K562 (cell line): ENCODE measurements around the gene ORC2. TPM values are rescaled to one million over a fixed set of nuclear protein-coding genes. Genes with fewer than 3 reads are reported as not detected.

Experiments
- CBX5 ChIP-seq: IDR thresholded peaks from 2 replicates; pipeline ENCODE4 v1.6.1; 2014; ENCODE audit warnings: low read depth, borderline replicate concordance
- CEBPB ChIP-seq: fragments of 450-650 bp; IDR thresholded peaks from 2 replicates; pipeline ENCODE4 v1.6.1; 2016; ENCODE audit warnings: missing genetic modification characterization, missing compliant biosample characterization
- CHD2 ChIP-seq: IDR thresholded peaks from 2 replicates; pipeline ENCODE4 v1.6.1; 2011; ENCODE audit warnings: low read depth, low read length
- E2F4 ChIP-seq: sonication (generic); formaldehyde crosslinking; IDR thresholded peaks from 2 replicates; pipeline ENCODE4 v1.8.0; 2022; ENCODE audit warnings: mild to moderate bottlenecking, low read depth, missing genetic modification reagents
- EP300 ChIP-seq: IDR thresholded peaks from 2 replicates; pipeline ENCODE4 v1.6.1; 2012; ENCODE audit warnings: low read length, improper control_type of control experiment
- EP400 ChIP-seq: fragments of 450-650 bp; IDR thresholded peaks from 2 replicates; pipeline ENCODE4 v1.6.1; 2017; ENCODE audit warnings: antibody characterized with exemption, mild to moderate bottlenecking, moderate library complexity
- HCFC1 ChIP-seq: IDR thresholded peaks from 2 replicates; pipeline ENCODE4 v1.6.1; 2012; ENCODE audit warnings: low read depth, low read length, improper control_type of control experiment
- HMG20A ChIP-seq: fragments of 450-650 bp; formaldehyde crosslinking; conservative IDR thresholded peaks from 2 replicates; pipeline ENCODE4 v1.4.0; 2020; ENCODE audit warnings: mild to moderate bottlenecking, mixed read lengths
- IRF2 ChIP-seq: sonication (generic); formaldehyde crosslinking; IDR thresholded peaks from 2 replicates; pipeline ENCODE4 v1.8.1; 2022; ENCODE audit warnings: mild to moderate bottlenecking, missing genetic modification reagents
- KLF6 ChIP-seq: fragments of 250-450 bp; sonication (Bioruptor Pico); IDR thresholded peaks from 2 replicates; pipeline ENCODE4 v1.4.0; 2020; ENCODE audit warnings: mild to moderate bottlenecking, moderate library complexity, borderline replicate concordance
- MAX ChIP-seq: sonication (generic); formaldehyde crosslinking; IDR thresholded peaks from 2 replicates; pipeline ENCODE4 v1.9.0; 2022; ENCODE audit warnings: mild to moderate bottlenecking, missing genetic modification reagents
- MLLT1 ChIP-seq, 2 experiments: fragments of 450-650 bp; IDR thresholded peaks; 2 replicates each; pipeline ENCODE4 v1.6.1; 2016
- MTA3 ChIP-seq: fragments of 450-650 bp; formaldehyde crosslinking; IDR thresholded peaks from 2 replicates; pipeline ENCODE4 v1.6.1; 2017; ENCODE audit warnings: mild to moderate bottlenecking, borderline replicate concordance
- NCOA1 ChIP-seq: fragments of 450-650 bp; IDR thresholded peaks from 2 replicates; pipeline ENCODE4 v1.6.1; 2016; ENCODE audit warnings: low read depth
- NRF1 ChIP-seq, 2 experiments: fragments of 450-650 bp; IDR thresholded peaks in 1 of 2; conservative IDR thresholded peaks in 1 of 2; 2 replicates each; pipeline ENCODE4 v1.6.1; 2014; ENCODE audit warnings: mild to moderate bottlenecking in 2 of 2
- RFX7 ChIP-seq: fragments of 250-450 bp; sonication (Bioruptor Pico); IDR thresholded peaks from 2 replicates; pipeline ENCODE4 v1.5.1; 2021; ENCODE audit warnings: mild to moderate bottlenecking
- SREBF1 ChIP-seq: fragments of 150-350 bp; IDR thresholded peaks from 2 replicates; pipeline ENCODE4 v1.6.1; 2014; ENCODE audit warnings: antibody characterized with exemption, low read depth, low read length, borderline replicate concordance
- STAT6 ChIP-seq: sonication (generic); formaldehyde crosslinking; IDR thresholded peaks from 2 replicates; pipeline ENCODE4 v1.8.1; 2023; ENCODE audit warnings: mild to moderate bottlenecking, missing genetic modification reagents
- TOE1 ChIP-seq, 2 experiments: fragments of 450-650 bp in 1 of 2; sonication (generic) in 1 of 2; formaldehyde crosslinking in 1 of 2; IDR thresholded peaks; 2 replicates each; pipeline versions ENCODE4 v1.7.1 to v1.8.0; 2016 to 2022; ENCODE audit warnings: borderline replicate concordance in 2 of 2, mild to moderate bottlenecking in 2 of 2, antibody characterized with exemption in 1 of 2, inconsistent platforms in 1 of 2, low read depth in 1 of 2, missing genetic modification reagents in 1 of 2, moderate library complexity in 1 of 2
- ZNF121 ChIP-seq: sonication (generic); formaldehyde crosslinking; conservative IDR thresholded peaks from 2 replicates; pipeline ENCODE4 v1.8.0; 2022; ENCODE audit warnings: missing genetic modification reagents
- ZNF232 ChIP-seq: sonication (generic); formaldehyde crosslinking; IDR thresholded peaks from 2 replicates; pipeline ENCODE4 v1.8.0; 2022; ENCODE audit warnings: mild to moderate bottlenecking, missing genetic modification reagents
- ZNF561 ChIP-seq: fragments of 450-650 bp; formaldehyde crosslinking; conservative IDR thresholded peaks from 2 replicates; pipeline ENCODE4 v1.4.0; 2020; ENCODE audit warnings: mild to moderate bottlenecking, moderate library complexity
- polyA plus RNA-seq, 8 experiments: library from polyadenylated mRNA; depleted of rRNA in 4 of 8; stranded (reverse) in 5 of 8; unstranded in 3 of 8; fragments of >200 nt; fragmentation: Nextera tagmentation in 2 of 8; fragmentation: Illumina TruSeq in 1 of 8; extraction: Ambion mirVana in 2 of 8; extraction: Trizol in 1 of 8; gene quantifications; 2 replicates each; pipeline versions ENCODE4 v1.2.1 to v1.2.3, GENCODE V29; 2011 to 2014; ENCODE audit warnings: inconsistent platforms in 1 of 8, missing spikeins in 1 of 8
- total RNA-seq, 7 experiments: library from RNA; depleted of rRNA in 6 of 7; stranded (reverse); fragments of >200 nt in 6 of 7; fragmentation: Illumina TruSeq in 2 of 7; extraction: Trizol in 2 of 7; gene quantifications; 2 replicates each; pipeline versions ENCODE4 v1.2.1 to v1.2.3, GENCODE V29; 2011 to 2021; ENCODE audit warnings: low replicate concordance in 1 of 7

Gene ORC2
- total and polyA plus RNA-seq, 9 of the 15 experiments (the other 6 are each of a cell fraction or from before 2014, with no cell fraction given): 5.6 to 41.1 (median 19.0) TPM

- TF ChIP-seq CBX5 (no peak), HMG20A (CRISPR knock-in tag) (no peak), NRF1 (conservative IDR thresholded peaks at IDR 0.05 in 1 of 2, IDR thresholded peaks at IDR 0.05 in 1 of 2) (peak; percentile 89 to 91), ZNF561 (CRISPR knock-in tag) (no peak), E2F4 (CRISPR knock-in tag) (no peak), STAT6 (CRISPR knock-in tag) (peak; percentile 56; the same call in 1 of the 2 replicates), SREBF1 (no peak), ZNF121 (no peak), CHD2 (0 out of 2 replicates have a peak, but pooled peaks have one; percentile 27), NCOA1 (0 out of 2 replicates have a peak, but pooled peaks have one; percentile 35), IRF2 (CRISPR knock-in tag) (no peak), HCFC1 (peak; percentile 37), EP300 (peak; percentile 38; the same call in 1 of the 2 replicates), MAX (CRISPR knock-in tag) (peak; percentile 93), KLF6 (peak; percentile 67; the same call in 1 of the 2 replicates), CEBPB (0 out of 2 replicates have a peak, but pooled peaks have one; percentile 8), MTA3 (0 out of 2 replicates have a peak, but pooled peaks have one; percentile 78), ZNF232 (no peak; the same call in 1 of the 2 replicates), RFX7 (no peak), EP400 (peak; percentile 91), MLLT1 (IDR thresholded peaks at IDR 0.05) (peak in 1 of 2 experiments; percentile 82; a peak in 2 of 4 replicates), TOE1 (IDR thresholded peaks at IDR 0.05; ENCODE audit: borderline replicate concordance) (no peak), TOE1 (CRISPR knock-in tag; IDR thresholded peaks at IDR 0.05; ENCODE audit: borderline replicate concordance, low read depth) (peak; percentile 91)
Measured at GRCh38 chr2:200864176-200865034, 99.1 kb downstream of the ORC2 start, which contains the start of gene CLK1 (continued).
